Activated naive CD8-positive, alpha-beta T cell treated with anti-CD3 and anti-CD28 coated beads, Interleukin-2, amount 50 U/mL, for 24 hours (primary cell): ENCODE measurements around the gene NDFIP2.
A peak's percentile ranks its signal among the peaks of the same experiment; 100 is the strongest.

ENCODE experiments used
- ATAC-seq: fragments of 150-1000 bp; cut with Tn5 transposase; one replicate; pipeline ENCODE4 v1.10.0; 2021
- DNase-seq: peaks from one replicate; pipeline ENCODE4 v3.0.0; 2021
- H3K27ac Mint-ChIP-seq: one replicate; pipeline ENCODE4 v1.8.0; 2021; ENCODE audit warnings: mild to moderate bottlenecking, mixed read lengths
- H3K27me3 Mint-ChIP-seq: one replicate; pipeline ENCODE4 v1.8.0; 2021; ENCODE audit warnings: mixed read lengths
- H3K36me3 Mint-ChIP-seq: one replicate; pipeline ENCODE4 v1.8.0; 2021; ENCODE audit warnings: low read depth, mixed read lengths
- H3K4me1 Mint-ChIP-seq: one replicate; pipeline ENCODE4 v1.8.0; 2021; ENCODE audit warnings: mixed read lengths
- H3K4me3 Mint-ChIP-seq: one replicate; pipeline ENCODE4 v1.8.0; 2021; ENCODE audit warnings: mild to moderate bottlenecking, moderate library complexity, mixed read lengths
- H3K9me3 Mint-ChIP-seq: one replicate; pipeline ENCODE4 v1.8.0; 2021; ENCODE audit warnings: mixed read lengths

Gene NDFIP2

GRCh38 chr13:79452239-79452913 lies 28.6 kb upstream of the NDFIP2 start:
- ATAC-seq = no peak
- H3K4me3 Mint-ChIP-seq = peak overlapping the region; percentile 80
- H3K27me3 Mint-ChIP-seq = no peaks in the 10 kb centered on the region
- no peaks in the 10 kb centered on the region for H3K9me3 Mint-ChIP-seq
- H3K27ac Mint-ChIP-seq = peak overlapping the region; percentile 99
- H3K36me3 Mint-ChIP-seq = peaks cover 2% of the 10 kb centered on the region
- no peak for DNase-seq
- H3K4me1 Mint-ChIP-seq = peaks cover 84% of the 10 kb centered on the region

- H3K36me3 Mint-ChIP-seq = no peaks in the 10 kb centered on the region
- no peak overlapping the region for H3K27ac Mint-ChIP-seq
- no peaks in the 10 kb centered on the region for H3K9me3 Mint-ChIP-seq
- no peaks in the 10 kb centered on the region for H3K27me3 Mint-ChIP-seq
- no peak for DNase-seq
- ATAC-seq = no peak
- no peak overlapping the region for H3K4me3 Mint-ChIP-seq
- peaks cover 74% of the 10 kb centered on the region for H3K4me1 Mint-ChIP-seq
These were observed 25.6 kb upstream of the NDFIP2 start for GRCh38 chr13:79455331-79455730.

DNA sequence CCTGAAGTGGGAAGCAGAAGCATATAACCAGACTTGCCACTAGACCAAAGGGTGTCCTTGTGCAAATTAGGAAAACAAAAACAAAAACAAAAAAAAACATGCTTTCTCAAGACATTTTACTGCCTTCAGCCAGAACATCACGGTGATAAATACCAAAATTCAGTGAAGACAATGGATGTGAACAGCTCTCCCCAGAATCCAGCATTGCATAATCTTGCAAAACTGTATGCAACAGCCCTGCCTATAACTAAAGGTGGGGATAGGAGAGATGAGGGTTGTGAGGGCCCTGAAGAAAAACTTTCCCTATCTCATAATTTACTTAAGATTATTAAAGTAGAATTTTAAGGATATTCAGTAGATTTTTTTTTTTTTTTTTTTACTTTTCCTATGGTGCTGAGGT lies 24.9 kb upstream of the NDFIP2 start:
- Mint-ChIP-seq H3K27me3 (no peaks in the 10 kb centered on the region), H3K4me3 (no peak overlapping the region), H3K9me3 (no peaks in the 10 kb centered on the region), H3K27ac (no peak overlapping the region), H3K4me1 (peaks cover 69% of the 10 kb centered on the region), H3K36me3 (no peaks in the 10 kb centered on the region)
- DNase-seq (no peak), ATAC-seq (no peak)

GRCh38 chr13:79456656-79457365 lies 24.1 kb upstream of the NDFIP2 start:
- H3K4me3 Mint-ChIP-seq = no peak overlapping the region
- H3K9me3 Mint-ChIP-seq = no peaks in the 10 kb centered on the region
- peak overlapping the region; percentile 19 for H3K27ac Mint-ChIP-seq
- H3K4me1 Mint-ChIP-seq = peaks cover 61% of the 10 kb centered on the region
- DNase-seq = no peak
- H3K27me3 Mint-ChIP-seq = no peaks in the 10 kb centered on the region
- no peaks in the 10 kb centered on the region for H3K36me3 Mint-ChIP-seq
- peak; percentile 12 for ATAC-seq

DNA sequence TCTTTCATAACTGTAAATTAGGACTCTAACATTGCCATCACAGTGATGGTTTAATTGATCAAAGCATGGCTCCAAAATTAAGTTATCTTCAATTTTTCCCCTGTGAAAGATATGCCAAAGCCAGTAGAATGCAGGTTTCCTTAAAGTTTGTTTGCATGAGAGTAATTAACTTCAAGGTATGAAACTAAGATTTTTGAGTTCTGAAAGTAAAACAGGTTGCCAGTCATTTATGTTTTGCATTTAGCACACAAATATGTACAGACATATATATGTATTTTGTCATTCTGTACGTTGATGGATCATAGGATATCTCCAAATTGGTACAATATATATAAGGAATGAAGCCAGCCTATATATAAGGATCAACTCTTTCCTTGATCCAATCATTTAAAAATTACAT lies 23.6 kb upstream of the NDFIP2 start:
- H3K4me3 Mint-ChIP-seq = no peak overlapping the region
- DNase-seq (no peak), ATAC-seq (no peak)
- no peaks in the 10 kb centered on the region for H3K36me3 Mint-ChIP-seq
- H3K9me3 Mint-ChIP-seq = no peaks in the 10 kb centered on the region
- H3K27ac Mint-ChIP-seq = peak overlapping the region; percentile 19
- no peaks in the 10 kb centered on the region for H3K27me3 Mint-ChIP-seq
- H3K4me1 Mint-ChIP-seq = peaks cover 56% of the 10 kb centered on the region

DNA sequence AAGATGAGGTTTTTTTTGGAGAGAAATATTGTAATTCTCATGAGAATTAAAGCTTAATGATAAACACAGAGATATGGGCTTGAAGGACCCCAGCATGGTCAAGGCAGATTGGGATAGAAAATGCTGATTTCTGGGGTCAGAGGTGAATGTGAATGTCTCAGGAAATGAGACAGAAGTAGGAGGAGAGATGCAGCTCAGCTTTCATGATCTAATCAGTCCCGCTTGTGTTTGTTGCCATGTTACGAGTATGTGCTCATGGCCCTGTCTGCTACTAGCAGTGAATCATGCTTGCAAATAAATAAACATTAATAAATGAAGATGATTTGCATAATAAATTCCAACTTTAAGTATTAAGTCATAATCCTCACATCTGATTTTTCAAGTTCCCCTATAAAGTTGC lies 23.0 kb upstream of the NDFIP2 start:
- Mint-ChIP-seq H3K36me3 (no peaks in the 10 kb centered on the region), H3K27ac (no peak overlapping the region), H3K27me3 (no peaks in the 10 kb centered on the region), H3K9me3 (no peaks in the 10 kb centered on the region), H3K4me3 (no peak overlapping the region), H3K4me1 (peaks cover 50% of the 10 kb centered on the region)
- DNase-seq = no peak
- peak; percentile 87 for ATAC-seq

GRCh38 chr13:79458436-79458835 lies 22.5 kb upstream of the NDFIP2 start:
- DNase-seq (no peak), ATAC-seq (no peak)
- Mint-ChIP-seq H3K4me3 (no peak overlapping the region), H3K27me3 (no peaks in the 10 kb centered on the region), H3K4me1 (peaks cover 47% of the 10 kb centered on the region), H3K36me3 (no peaks in the 10 kb centered on the region), H3K9me3 (no peaks in the 10 kb centered on the region), H3K27ac (no peak overlapping the region)

DNA sequence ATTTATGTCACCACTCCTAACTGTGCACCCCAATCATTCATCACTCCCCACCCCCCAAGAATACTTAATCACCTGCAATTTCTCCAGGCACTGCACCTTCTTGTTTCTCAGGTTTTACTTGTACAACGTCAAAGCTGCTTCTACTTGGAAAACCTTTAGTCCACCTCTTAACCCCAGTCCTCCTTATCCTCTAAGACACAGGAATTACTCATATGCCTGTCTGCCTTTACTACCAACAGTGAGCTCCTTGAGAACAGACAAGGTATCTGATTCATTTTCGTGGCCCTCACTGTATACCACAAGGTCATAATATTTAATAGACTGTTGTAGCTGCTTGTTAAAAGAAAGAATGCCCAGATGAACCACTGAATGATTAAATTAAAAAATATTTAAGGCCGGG lies 21.0 kb upstream of the NDFIP2 start:
- no peak for ATAC-seq
- H3K27ac Mint-ChIP-seq = no peak overlapping the region
- no peak for DNase-seq

DNA sequence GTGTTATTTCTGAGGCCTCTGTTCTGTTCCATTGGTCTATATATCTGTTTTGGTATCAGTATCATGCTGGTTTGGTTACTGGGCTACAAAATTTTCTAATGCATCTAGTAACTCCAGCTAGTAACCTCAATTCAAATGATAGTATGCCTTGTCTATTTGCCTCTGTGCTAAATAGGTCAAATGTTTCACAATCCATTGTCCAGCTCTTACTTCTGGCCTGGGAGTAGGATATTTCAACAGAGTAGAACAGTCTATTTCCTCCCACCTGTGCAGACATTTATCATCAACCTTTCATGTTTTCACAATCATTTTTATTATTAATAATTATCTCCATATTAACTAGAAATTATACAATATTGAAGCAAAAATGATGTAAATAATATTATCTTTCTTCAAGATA lies 18.1 kb upstream of the NDFIP2 start:
- no peak overlapping the region for H3K4me3 Mint-ChIP-seq
- H3K27me3 Mint-ChIP-seq = peaks cover 3% of the 10 kb centered on the region
- ATAC-seq = no peak
- no peaks in the 10 kb centered on the region for H3K9me3 Mint-ChIP-seq
- DNase-seq = no peak
- peaks cover 21% of the 10 kb centered on the region for H3K4me1 Mint-ChIP-seq
- H3K36me3 Mint-ChIP-seq = no peaks in the 10 kb centered on the region
- no peak overlapping the region for H3K27ac Mint-ChIP-seq

More for the DNA sequence above, 21.0 kb upstream of the NDFIP2 start:
- Mint-ChIP-seq H3K4me1 (peaks cover 45% of the 10 kb centered on the region), H3K9me3 (no peaks in the 10 kb centered on the region), H3K4me3 (no peak overlapping the region), H3K27me3 (no peaks in the 10 kb centered on the region), H3K36me3 (no peaks in the 10 kb centered on the region)

GRCh38 chr13:79463604-79464003 lies 17.4 kb upstream of the NDFIP2 start:
- Mint-ChIP-seq H3K27me3 (peaks cover 3% of the 10 kb centered on the region), H3K9me3 (no peaks in the 10 kb centered on the region), H3K4me3 (no peak overlapping the region), H3K27ac (no peak overlapping the region), H3K36me3 (no peaks in the 10 kb centered on the region), H3K4me1 (peaks cover 20% of the 10 kb centered on the region)
- no peak for ATAC-seq
- no peak for DNase-seq

- H3K36me3 Mint-ChIP-seq = no peaks in the 10 kb centered on the region
- no peaks in the 10 kb centered on the region for H3K9me3 Mint-ChIP-seq
- H3K27me3 Mint-ChIP-seq = peaks cover 5% of the 10 kb centered on the region
- ATAC-seq = no peak
- H3K4me1 Mint-ChIP-seq = peaks cover 20% of the 10 kb centered on the region
- H3K27ac Mint-ChIP-seq = no peak overlapping the region
- DNase-seq = no peak
- no peak overlapping the region for H3K4me3 Mint-ChIP-seq
These were observed 14.1 kb upstream of the NDFIP2 start for GRCh38 chr13:79466872-79467271.

DNA sequence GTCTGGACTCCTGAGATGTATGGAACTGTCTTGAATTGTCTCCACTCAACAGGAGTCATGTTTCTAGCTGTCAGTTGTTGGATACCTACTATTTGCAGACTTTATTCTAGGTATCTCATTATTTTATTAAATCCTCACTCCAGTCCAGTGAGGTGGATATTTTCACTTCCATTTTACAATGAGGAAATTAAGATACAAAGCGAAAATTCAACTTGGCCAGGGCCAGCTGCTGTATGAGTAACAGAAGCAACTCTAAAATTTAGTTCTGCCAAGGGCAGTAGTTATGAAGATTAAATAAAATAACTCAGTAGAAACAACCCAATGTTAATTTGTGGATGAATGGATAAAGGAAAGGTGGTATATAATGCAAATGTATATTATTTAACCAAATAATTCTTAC lies 12.6 kb upstream of the NDFIP2 start:
- Mint-ChIP-seq H3K27me3 (peaks cover 5% of the 10 kb centered on the region), H3K9me3 (no peaks in the 10 kb centered on the region), H3K4me3 (no peak overlapping the region), H3K27ac (no peak overlapping the region), H3K36me3 (no peaks in the 10 kb centered on the region), H3K4me1 (peaks cover 19% of the 10 kb centered on the region)
- no peak for ATAC-seq
- no peak for DNase-seq

GRCh38 chr13:79468819-79469218 lies 12.1 kb upstream of the NDFIP2 start:
- H3K27ac Mint-ChIP-seq = no peak overlapping the region
- H3K36me3 Mint-ChIP-seq = no peaks in the 10 kb centered on the region
- peaks cover 15% of the 10 kb centered on the region for H3K4me1 Mint-ChIP-seq
- no peak overlapping the region for H3K4me3 Mint-ChIP-seq
- DNase-seq = no peak
- ATAC-seq = peak; percentile 10
- H3K9me3 Mint-ChIP-seq = no peaks in the 10 kb centered on the region
- peaks cover 5% of the 10 kb centered on the region for H3K27me3 Mint-ChIP-seq

GRCh38 chr13:79469608-79470007 lies 11.3 kb upstream of the NDFIP2 start:
- DNase-seq (no peak), ATAC-seq (no peak)
- Mint-ChIP-seq H3K27ac (no peak overlapping the region), H3K9me3 (peaks cover 7% of the 10 kb centered on the region), H3K4me1 (peaks cover 13% of the 10 kb centered on the region), H3K36me3 (no peaks in the 10 kb centered on the region), H3K27me3 (peaks cover 5% of the 10 kb centered on the region), H3K4me3 (no peak overlapping the region)

GRCh38 chr13:79470666-79471065 lies 10.3 kb upstream of the NDFIP2 start:
- Mint-ChIP-seq H3K9me3 (peaks cover 12% of the 10 kb centered on the region), H3K27ac (no peak overlapping the region), H3K27me3 (peaks cover 5% of the 10 kb centered on the region), H3K36me3 (no peaks in the 10 kb centered on the region), H3K4me3 (no peak overlapping the region), H3K4me1 (peaks cover 13% of the 10 kb centered on the region)
- DNase-seq (no peak), ATAC-seq (no peak)
